ENCODE results near the gene CCNQ.

DNA sequence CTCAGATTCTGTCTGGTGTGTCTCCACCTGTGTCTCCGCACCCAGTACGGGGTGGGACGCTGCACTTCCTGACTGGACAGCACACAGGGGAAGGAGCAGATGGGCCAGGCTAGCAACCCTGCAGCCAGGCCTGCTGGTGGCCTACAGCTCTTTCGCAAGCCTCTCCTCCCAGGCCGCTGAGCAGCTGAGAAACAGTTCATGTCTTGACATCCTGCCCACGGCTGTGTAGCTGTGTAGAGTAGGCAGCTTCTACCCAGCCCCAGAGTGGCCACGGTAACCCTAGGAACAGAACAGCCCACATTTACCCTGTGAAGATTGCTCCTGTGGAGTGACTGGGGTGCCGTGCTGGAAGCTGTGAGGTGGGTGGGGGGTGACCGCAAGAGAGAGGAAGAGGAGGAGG, 38.9 kb downstream of the CCNQ start:
- TF ChIP-seq TCF4 (CRISPR knock-in tag; IDR thresholded peaks at IDR 0.05; ENCODE audit: borderline replicate concordance) (no peak), PPARA (CRISPR knock-in tag; IDR thresholded peaks at IDR 0.05; ENCODE audit: borderline replicate concordance) (no peak), OSR1 (CRISPR knock-in tag; IDR thresholded peaks at IDR 0.05) (no peak), CSDC2 (CRISPR knock-in tag; IDR thresholded peaks at IDR 0.05) (no peak), ZFP30 (CRISPR knock-in tag; IDR thresholded peaks at IDR 0.05) (no peak)
- TF ChIP-seq, protein P1, sequence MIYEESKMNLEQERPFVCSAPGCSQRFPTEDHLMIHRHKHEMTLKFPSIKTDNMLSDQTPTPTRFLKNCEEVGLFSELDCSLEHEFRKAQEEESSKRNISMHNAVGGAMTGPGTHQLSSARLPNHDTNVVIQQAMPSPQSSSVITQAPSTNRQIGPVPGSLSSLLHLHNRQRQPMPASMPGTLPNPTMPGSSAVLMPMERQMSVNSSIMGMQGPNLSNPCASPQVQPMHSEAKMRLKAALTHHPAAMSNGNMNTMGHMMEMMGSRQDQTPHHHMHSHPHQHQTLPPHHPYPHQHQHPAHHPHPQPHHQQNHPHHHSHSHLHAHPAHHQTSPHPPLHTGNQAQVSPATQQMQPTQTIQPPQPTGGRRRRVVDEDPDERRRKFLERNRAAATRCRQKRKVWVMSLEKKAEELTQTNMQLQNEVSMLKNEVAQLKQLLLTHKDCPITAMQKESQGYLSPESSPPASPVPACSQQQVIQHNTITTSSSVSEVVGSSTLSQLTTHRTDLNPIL (CRISPR knock-in tag; IDR thresholded peaks at IDR 0.05; ENCODE audit: low read depth) = no peak
